Nucleus accumbens (tissue), 56 donors: ENCODE measurements around the gene TAMALIN.

Experiments
- DNase-seq, 56 donors: peaks; one replicate each; lab custom pipeline; 2025; lab: John Stamatoyannopoulos, UW

The TAMALIN gene

GRCh38 chr12:52063082-52063924 lies 56.6 kb downstream of the TAMALIN start:
- peak in 22 of 56 donors; percentile 7 to 71 (median 36) for DNase-seq

- peak in 21 of 56 donors; percentile 18 to 88 (median 37) for DNase-seq
Measured at GRCh38 chr12:52063981-52064649, 57.4 kb downstream of the TAMALIN start.
